GM23248 (cell line): ENCODE results near the gene ZNF597. TPM values are rescaled to one million over a fixed set of nuclear protein-coding genes. Genes with fewer than 3 reads are reported as not detected.
A peak's percentile ranks its signal among the peaks of the same experiment; 100 is the strongest.

ENCODE experiments used
- DNase-seq: peaks from one replicate; pipeline ENCODE4 v3.0.0-alpha.2; 2015
- H2AFZ ChIP-seq: fragments of 200-600 bp; sonication (generic); 2 replicates; pipeline ENCODE4 v1.6.1; 2016; ENCODE audit warnings: antibody characterized with exemption
- H3F3A ChIP-seq: fragments of 200-600 bp; sonication (generic); 2 replicates; pipeline ENCODE4 v1.6.1; 2016; ENCODE audit warnings: mild to moderate bottlenecking, antibody characterized with exemption, mixed run types; ENCODE audit not compliant: insufficient read depth
- H3K27ac ChIP-seq: fragments of 200-600 bp; sonication (generic); 2 replicates; pipeline ENCODE4 v1.5.1; 2016; ENCODE audit warnings: mild to moderate bottlenecking
- H3K27me3 ChIP-seq: fragments of 200-600 bp; sonication (generic); replicated peaks from 2 replicates; pipeline ENCODE4 v1.6.1; 2016; ENCODE audit warnings: mild to moderate bottlenecking; ENCODE audit not compliant: insufficient read depth
- H3K36me3 ChIP-seq: fragments of 200-600 bp; sonication (generic); 2 replicates; pipeline ENCODE4 v1.6.1; 2016; ENCODE audit warnings: low read depth, mild to moderate bottlenecking
- H3K4me1 ChIP-seq: fragments of 200-600 bp; sonication (generic); 2 replicates; pipeline ENCODE4 v1.6.1; 2016; ENCODE audit warnings: mild to moderate bottlenecking; ENCODE audit not compliant: insufficient read depth
- H3K4me2 ChIP-seq: fragments of 200-600 bp; sonication (generic); one replicate; pipeline ENCODE4 v1.6.1; 2016; ENCODE audit warnings: mild to moderate bottlenecking; ENCODE audit not compliant: unreplicated experiment
- H3K4me3 ChIP-seq: fragments of 200-600 bp; sonication (generic); 2 replicates; pipeline ENCODE4 v1.5.1; 2016; ENCODE audit warnings: mild to moderate bottlenecking
- H3K79me2 ChIP-seq: fragments of 200-600 bp; sonication (generic); 2 replicates; pipeline ENCODE4 v1.6.1; 2016; ENCODE audit warnings: mild to moderate bottlenecking; ENCODE audit not compliant: insufficient read depth
- H3K9ac ChIP-seq: fragments of 200-600 bp; sonication (generic); 2 replicates; pipeline ENCODE4 v1.6.1; 2016; ENCODE audit warnings: mild to moderate bottlenecking
- H3K9me2 ChIP-seq: fragments of 200-600 bp; sonication (generic); 2 replicates; pipeline ENCODE4 v1.6.1; 2016; ENCODE audit warnings: mixed run types, mild to moderate bottlenecking, moderate library complexity; ENCODE audit not compliant: insufficient read depth
- H3K9me3 ChIP-seq: fragments of 200-600 bp; sonication (generic); one replicate; pipeline ENCODE4 v1.6.1; 2017; ENCODE audit warnings: low read depth
- H4K20me1 ChIP-seq: fragments of 200-600 bp; sonication (generic); 2 replicates; pipeline ENCODE4 v1.6.0; 2016; ENCODE audit not compliant: insufficient read depth
- EZH2 ChIP-seq: fragments of 200-600 bp; sonication (generic); IDR thresholded peaks from 2 replicates; pipeline ENCODE4 v1.6.1; 2018; ENCODE audit warnings: antibody characterized with exemption, mild to moderate bottlenecking; ENCODE audit not compliant: insufficient read depth, poor library complexity, severe bottlenecking
- EZH2phosphoT487 ChIP-seq: fragments of 200-600 bp; sonication (generic); IDR thresholded peaks from 2 replicates; pipeline ENCODE4 v1.6.1; 2018; ENCODE audit warnings: antibody characterized with exemption, moderate library complexity, mild to moderate bottlenecking, low read depth; ENCODE audit not compliant: insufficient read depth
- WGBS, 2 experiments: methylation state at CpG; one replicate each; pipeline ENCODE4 v1.1.6; 2015 to 2017; ENCODE audit warnings: low lambda C conversion rate in 2 of 2, low coverage in 1 of 2; ENCODE audit errors: missing lambda C conversion rate in 2 of 2; 5-methylcytosine and 5-hydroxymethylcytosine counted together
- in situ Hi-C: fragments of 300-500 bp; cut with MboI; formaldehyde crosslinking; loops from 2 replicates; pipeline ENCODE4 v1.15.0; 2020
- polyA plus RNA-seq: library from polyadenylated mRNA; unstranded; fragments of >200 nt; fragmentation: Nextera tagmentation; extraction: Ambion mirVana; gene quantifications from 2 replicates; pipeline ENCODE4 v1.2.1, GENCODE V29; 2016
- total RNA-seq: library from RNA; depleted of rRNA; stranded (reverse); fragments of >200 nt; shearing (Covaris generic); gene quantifications from 2 replicates; pipeline ENCODE4 v1.2.3, GENCODE V29; 2014

ZNF597 gene
- total and polyA plus RNA-seq, 2 experiments from 2014 or later = 2.2 to 3.2 TPM

- DNase-seq = peak; percentile 80
- in situ Hi-C loops = no loop called here
- no peaks in the 10 kb centered on the region; the same call in 1 of the 2 replicates for H4K20me1 ChIP-seq
These were observed 29.7 kb upstream of the ZNF597 start for GRCh38 chr16:3472878-3473595.

DNA sequence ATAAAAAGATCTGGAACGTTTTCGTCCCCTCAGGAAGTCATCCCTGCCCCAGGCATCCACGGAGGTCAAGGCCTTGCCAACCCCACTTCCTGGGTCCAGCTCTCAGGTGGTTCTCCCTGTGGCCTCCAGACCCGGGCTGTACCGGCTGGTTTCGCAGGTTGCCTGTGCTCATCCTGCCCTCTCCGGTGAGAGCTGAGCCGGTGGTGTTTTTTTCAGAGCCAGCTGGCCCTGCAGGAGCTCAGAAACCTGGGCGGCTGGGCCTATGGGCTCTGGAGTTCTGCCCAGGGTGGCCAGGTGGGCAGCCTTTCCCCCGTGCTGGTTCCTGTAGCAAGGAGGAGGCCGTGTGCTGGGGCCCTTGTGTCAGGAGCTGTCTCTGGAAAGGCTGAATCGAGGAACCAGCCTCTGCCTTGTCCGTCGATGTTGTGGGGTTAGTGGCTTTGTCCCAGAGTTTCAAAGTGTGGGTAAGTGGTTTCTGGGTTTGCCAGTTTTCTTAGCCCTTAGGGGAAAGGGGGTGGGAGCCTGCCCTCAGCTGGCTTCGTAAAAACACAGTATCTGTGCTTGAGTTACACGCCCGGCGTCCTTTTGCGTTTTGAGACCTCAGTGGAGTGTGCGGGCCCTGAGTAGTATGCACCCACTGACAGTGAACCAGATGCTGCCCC is 28.3 kb upstream of the ZNF597 start:
- no peak for DNase-seq
- no peak overlapping the region for H2AFZ ChIP-seq
- no peak overlapping the region for H3K27ac ChIP-seq
- H3K4me1 ChIP-seq = peaks cover 16% of the 10 kb centered on the region
- peaks cover 100% of the 10 kb centered on the region for H3K79me2 ChIP-seq
- no peaks in the 10 kb centered on the region for H3K27me3 ChIP-seq
- in situ Hi-C loops = no loop called here
- TF ChIP-seq EZH2phosphoT487 (no peak), EZH2 (no peak)
- H4K20me1 ChIP-seq = no peaks in the 10 kb centered on the region
- H3K9me3 ChIP-seq = no peaks in the 10 kb centered on the region
- 92 to 93% methylated on average over 20 of the region's 20 CpGs for WGBS, 2 experiments
- H3K9ac ChIP-seq = no peak overlapping the region
- H3K36me3 ChIP-seq = no peaks in the 10 kb centered on the region
- H3K4me3 ChIP-seq = no peak overlapping the region
- H3K9me2 ChIP-seq = no peaks in the 10 kb centered on the region
- H3K4me2 ChIP-seq = no peak overlapping the region
- peaks cover 17% of the 10 kb centered on the region; the same call in 1 of the 2 replicates for H3F3A ChIP-seq

More at GRCh38 chr16:3472878-3473595, 29.7 kb upstream of the ZNF597 start:
- no peaks in the 10 kb centered on the region for H3K9me2 ChIP-seq
- no peaks in the 10 kb centered on the region for H3K9me3 ChIP-seq
- no peak for TF ChIP-seq EZH2
- no peak for TF ChIP-seq EZH2phosphoT487
- peak overlapping the region; percentile 54 for H3K4me2 ChIP-seq
- peak overlapping the region; percentile 59 for H3K4me3 ChIP-seq
- H3K27me3 ChIP-seq = no peaks in the 10 kb centered on the region
- H3K79me2 ChIP-seq = peaks cover 100% of the 10 kb centered on the region
- peaks cover 16% of the 10 kb centered on the region for H3K4me1 ChIP-seq
- H3K9ac ChIP-seq = peak overlapping the region; percentile 69
- H2AFZ ChIP-seq = no peak overlapping the region
- no peaks in the 10 kb centered on the region for H3K36me3 ChIP-seq
- H3K27ac ChIP-seq = peak overlapping the region; percentile 86
- H3F3A ChIP-seq = peaks cover 17% of the 10 kb centered on the region; the same call in 1 of the 2 replicates
- 50 to 51% methylated on average over 10 of the region's 10 CpGs for WGBS, 2 experiments

DNA sequence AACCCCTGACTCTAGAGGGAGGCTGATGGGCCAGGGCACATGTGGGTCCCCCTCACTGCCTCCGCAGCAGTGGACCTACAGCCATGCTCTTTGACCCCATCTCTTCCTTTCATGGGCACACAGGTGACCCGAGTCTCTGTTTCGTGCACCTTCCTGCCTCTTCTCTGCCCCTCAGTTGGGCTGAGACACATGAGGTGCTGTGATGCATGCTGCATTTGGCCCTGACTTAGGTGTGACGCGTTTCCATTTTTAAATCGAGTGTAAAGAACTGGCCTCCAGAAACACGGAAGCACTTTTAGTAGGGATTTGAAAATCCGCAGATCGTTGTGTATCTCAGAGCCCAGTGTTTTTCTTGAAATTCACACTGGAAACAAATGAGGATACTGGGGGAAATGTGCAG is 27.4 kb upstream of the ZNF597 start:
- 91% methylated on average over 8 to 9 of the region's 9 CpGs for WGBS, 2 experiments
- Histone ChIP-seq H3K4me1 (peaks cover 16% of the 10 kb centered on the region), H3K4me3 (no peak overlapping the region), H4K20me1 (no peaks in the 10 kb centered on the region), H3K79me2 (peaks cover 100% of the 10 kb centered on the region), H3K9me2 (no peaks in the 10 kb centered on the region), H3F3A (peaks cover 17% of the 10 kb centered on the region; the same call in 1 of the 2 replicates), H3K9ac (no peak overlapping the region), H3K27ac (no peak overlapping the region), H2AFZ (no peak overlapping the region), H3K27me3 (no peaks in the 10 kb centered on the region), H3K4me2 (no peak overlapping the region), H3K9me3 (no peaks in the 10 kb centered on the region), H3K36me3 (no peaks in the 10 kb centered on the region)
- no peak for DNase-seq
- TF ChIP-seq EZH2 = no peak
- TF ChIP-seq EZH2phosphoT487 = no peak
- in situ Hi-C loops = no loop called here

DNA sequence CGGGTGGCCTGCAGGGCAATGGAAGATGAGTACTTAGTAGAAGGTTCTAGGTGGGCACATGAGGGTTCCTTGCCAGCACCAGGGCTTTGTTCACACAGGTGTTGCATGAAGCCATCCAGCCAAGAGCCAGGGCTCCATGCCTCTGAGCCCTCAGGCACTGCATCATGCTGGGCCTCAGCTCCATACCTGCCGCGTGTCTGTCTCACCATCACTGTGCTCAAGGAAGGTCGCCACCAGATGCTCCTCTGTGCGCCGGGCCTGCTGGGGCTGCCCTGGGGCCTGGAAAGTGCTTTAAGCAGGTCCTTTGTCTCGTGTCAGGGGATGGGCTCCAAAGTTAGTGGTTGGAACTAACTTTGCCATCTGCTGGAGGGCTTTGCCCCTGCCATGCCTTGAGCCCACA is 26.4 kb upstream of the ZNF597 start:
- no peak overlapping the region for H3K27ac ChIP-seq
- H3K4me3 ChIP-seq = no peak overlapping the region
- 98% methylated on average over 7 of the region's 7 CpGs for WGBS, 2 experiments
- H3K4me1 ChIP-seq = peaks cover 16% of the 10 kb centered on the region
- peaks cover 1% of the 10 kb centered on the region; the same call in 1 of the 2 replicates for H4K20me1 ChIP-seq
- no peak overlapping the region for H3K9ac ChIP-seq
- H3K36me3 ChIP-seq = no peaks in the 10 kb centered on the region
- no peaks in the 10 kb centered on the region for H3K9me3 ChIP-seq
- TF ChIP-seq EZH2 (no peak), EZH2phosphoT487 (no peak)
- peaks cover 100% of the 10 kb centered on the region for H3K79me2 ChIP-seq
- no peaks in the 10 kb centered on the region for H3K27me3 ChIP-seq
- in situ Hi-C loops = no loop called here
- no peaks in the 10 kb centered on the region for H3K9me2 ChIP-seq
- H3K4me2 ChIP-seq = no peak overlapping the region
- peaks cover 17% of the 10 kb centered on the region; the same call in 1 of the 2 replicates for H3F3A ChIP-seq
- no peak overlapping the region for H2AFZ ChIP-seq
- no peak for DNase-seq
